T-helper 1 cell treated with Interleukin-12 subunit alpha and Interleukin-12 subunit beta and Interleukin-4 antibody, amounts not matched to agents 30 ng/mL and 1 ng/mL, for 36 hours (primary cell): Measurements from ENCODE around the gene ADH7. TPM values are rescaled to one million over a fixed set of nuclear protein-coding genes. Genes with fewer than 3 reads are reported as not detected.
"Not testable (repeated sequence)": the region's sequence is repeated elsewhere in the genome, so short reads cannot be mapped to it uniquely, and the experiment has no call there.

Source experiments
- intact Hi-C: fragments of 100-400 bp; cut with micrococcal nuclease; formaldehyde crosslinking; loops from one replicate; pipeline ENCODE4 v1.15.1; 2024
- total RNA-seq: library from RNA; stranded (reverse); gene quantifications from 2 replicates; pipeline ENCODE4 v1.2.3, GENCODE V29; 2022

The ADH7 gene
- total RNA-seq, 1 donor from 2014 or later: not detected

DNA sequence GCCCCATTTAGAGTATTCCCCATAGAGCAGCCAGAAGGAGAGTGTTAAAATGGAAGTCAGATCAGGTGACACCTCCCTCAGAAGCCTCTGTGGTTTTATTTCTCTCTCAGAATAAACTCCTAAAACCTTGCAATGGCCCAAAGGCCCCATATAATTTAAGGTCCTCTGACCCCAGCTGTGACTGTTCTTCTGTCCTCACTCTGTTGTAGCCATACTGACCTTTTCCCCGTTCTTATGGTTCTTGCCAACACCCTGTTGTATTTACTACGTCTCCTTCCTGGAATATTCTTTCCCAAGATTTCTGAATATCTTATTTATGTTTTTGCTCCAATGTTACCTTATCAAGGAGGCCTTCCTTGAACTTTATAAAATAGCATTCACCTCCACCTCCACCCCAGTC lies 18.0 kb downstream of the ADH7 start:
- intact Hi-C loops: no loop called here

DNA sequence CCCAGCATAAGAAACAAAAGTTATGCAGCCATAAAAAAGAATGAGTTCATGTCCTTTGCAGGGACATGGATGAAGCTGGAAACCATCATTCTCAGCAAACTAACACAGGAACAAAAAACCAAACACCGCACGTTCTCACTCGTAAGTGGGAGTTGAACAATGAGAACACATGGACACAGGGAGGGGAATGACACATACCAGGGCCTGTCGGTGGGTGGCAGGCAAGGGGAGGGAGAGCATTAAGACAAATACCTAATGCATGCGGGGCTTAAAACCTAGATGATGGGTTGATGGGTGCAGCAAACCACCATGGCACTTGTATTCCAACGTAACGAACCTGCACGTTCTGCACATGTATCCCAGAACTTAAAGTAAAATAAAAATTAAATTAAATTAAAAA lies 19.4 kb downstream of the ADH7 start:
- intact Hi-C loops: not testable (repeated sequence)

DNA sequence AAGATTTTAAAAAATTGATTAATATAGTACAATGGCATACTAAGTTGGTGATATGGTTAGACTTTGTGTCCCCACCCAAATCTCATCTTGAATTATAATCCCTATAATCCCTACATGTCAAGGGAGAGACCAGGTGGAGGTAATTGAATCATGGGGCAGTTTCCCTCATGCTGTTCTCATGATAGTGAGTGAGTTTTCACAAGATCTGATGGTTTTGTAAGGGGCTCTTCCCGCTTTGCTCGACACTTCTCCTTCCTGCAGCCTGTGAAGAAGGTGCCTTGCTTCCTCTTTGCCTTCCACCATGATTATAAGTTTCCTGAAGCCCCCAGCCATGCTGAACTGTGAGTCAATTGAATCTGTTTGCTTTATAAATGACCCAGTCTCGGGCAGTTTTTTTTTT lies 20.2 kb downstream of the ADH7 start:
- intact Hi-C loops: not testable (repeated sequence)

DNA sequence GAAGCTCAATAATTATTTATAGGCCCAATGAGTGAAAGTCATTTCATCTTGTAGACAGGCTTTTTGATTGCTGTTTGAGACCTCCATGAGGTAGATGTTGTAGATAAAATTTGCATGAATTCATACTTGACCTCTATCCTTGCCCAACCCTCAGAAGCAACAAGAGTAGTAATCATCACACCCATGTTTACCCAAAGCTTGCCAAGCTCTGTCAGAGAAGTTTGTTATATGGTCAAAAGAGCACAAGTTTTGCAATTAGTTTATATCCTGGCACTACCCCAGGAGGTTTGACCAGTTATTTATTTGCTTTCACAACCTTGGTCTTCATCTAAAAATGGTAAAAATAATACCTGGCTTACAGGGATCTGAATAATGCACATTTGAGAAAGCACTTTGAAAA lies 20.7 kb downstream of the ADH7 start:
- intact Hi-C loops: no loop called here

DNA sequence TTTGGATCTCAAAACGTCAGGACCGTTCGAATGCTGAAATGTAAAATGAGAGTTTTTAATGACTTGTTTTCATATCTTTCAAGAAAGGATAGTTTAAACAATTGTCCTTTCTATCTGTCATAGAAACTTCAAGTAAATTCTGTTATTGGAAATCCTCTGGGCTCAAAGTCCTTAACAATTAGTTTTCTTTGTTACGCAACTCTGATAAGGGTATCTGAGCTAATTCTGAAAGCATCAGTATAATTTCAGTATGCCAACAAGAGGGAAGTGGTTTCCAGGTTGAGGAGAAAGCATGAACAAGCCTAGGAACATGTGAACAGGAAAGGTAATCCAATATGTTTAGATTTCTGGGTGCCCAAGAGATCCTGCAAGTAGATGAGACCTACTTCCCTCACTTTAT lies 22.0 kb downstream of the ADH7 start:
- intact Hi-C loops: no loop called here

DNA sequence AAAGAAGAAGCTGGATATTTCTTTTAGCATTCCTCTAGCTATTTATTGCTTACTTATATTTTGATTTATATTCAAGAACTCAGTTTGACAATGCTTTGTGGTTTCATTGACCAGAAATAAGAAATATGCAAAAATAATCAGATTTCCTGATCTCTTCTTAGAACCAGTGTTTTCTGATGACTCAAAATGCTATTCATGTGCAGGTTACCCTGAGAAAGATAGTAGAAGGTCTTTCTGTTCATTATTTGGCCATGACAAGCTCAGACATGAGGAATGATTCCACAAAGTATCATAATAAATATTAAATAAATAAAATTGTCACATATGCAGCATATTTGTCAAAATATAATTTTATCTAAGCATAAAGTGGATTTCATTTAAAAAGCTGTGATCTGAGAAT lies 24.1 kb downstream of the ADH7 start:
- intact Hi-C loops: no loop called here

DNA sequence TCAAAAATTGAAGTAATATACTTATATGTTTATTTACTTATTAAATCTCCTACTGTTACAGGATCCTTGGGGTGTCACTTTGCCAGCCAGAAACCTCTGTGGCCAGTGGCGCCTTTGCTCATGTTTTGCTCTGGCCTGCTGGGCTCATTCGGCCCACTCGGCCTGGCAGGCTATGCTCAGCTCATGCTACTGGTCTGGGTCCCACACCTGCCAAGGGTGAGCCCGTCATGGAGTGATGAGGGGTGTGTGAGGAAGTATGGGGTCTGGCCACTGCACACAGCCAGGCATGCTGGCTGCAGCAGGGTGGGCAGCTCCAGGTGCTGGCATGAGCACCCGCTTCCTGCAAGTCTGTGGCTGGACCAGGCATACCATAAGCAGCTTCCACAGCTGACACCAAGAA lies 25.1 kb downstream of the ADH7 start:
- intact Hi-C loops: no loop called here

DNA sequence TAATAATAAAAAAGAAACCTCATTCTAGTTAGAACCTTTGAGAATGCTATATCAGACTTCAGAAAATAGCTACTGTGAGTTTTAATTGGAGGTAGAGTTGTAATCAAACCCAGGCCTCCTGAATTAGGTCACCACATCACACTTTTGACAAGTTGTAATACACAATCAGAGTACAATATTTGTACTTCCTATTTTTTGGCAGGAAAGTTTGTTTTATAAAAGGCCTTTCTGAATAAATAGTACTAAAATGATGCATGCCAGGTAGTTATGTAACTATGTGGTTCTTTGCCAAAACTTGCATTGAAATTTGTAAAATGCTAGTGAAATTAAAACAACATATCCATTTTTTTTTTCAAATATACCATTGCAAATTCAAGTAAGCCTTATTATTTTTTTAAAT lies 26.8 kb downstream of the ADH7 start:
- intact Hi-C loops: loop anchor here (5.0 kb wide), 2 partner anchors 54 to 399 kb away; no protein-coding TSS in a partner anchor

DNA sequence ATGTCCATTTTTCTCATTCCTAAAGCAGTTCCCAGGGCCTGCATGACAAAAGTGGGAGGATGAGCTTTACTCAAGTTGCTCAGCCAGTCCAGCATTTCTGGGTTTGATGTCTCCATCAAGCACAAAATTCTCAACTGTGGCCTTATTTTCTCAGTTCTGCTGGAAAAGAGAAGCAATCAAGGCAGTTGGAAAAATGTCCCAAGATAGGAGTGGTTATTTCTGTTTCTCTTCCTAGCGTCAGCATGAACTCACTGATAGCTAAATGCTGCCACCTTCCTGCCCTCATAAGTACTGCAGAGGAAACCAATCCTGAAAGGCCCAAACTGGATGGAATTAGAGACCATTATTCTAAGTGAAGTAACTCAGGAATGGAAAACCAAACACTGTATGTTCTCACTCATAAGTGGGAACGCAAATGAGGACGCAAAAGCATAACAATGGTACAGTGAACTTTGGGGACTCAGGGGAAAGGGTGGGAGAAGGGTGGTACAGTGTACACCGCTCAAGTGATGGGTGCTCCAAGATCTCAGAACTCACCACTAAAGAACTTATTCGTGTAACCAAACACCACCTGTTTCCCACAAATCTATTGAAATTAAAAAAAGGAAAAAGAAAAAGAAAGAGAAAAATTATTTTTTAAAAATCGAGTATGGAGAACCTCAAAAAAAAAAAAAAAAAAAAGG lies 29.6 kb downstream of the ADH7 start:
- intact Hi-C loops: loop anchor here (1.0 to 5.0 kb wide), 12 partner anchors 57 to 1292 kb away; partner anchors contain the start of genes EIF4E, METAP1 and STPG2

DNA sequence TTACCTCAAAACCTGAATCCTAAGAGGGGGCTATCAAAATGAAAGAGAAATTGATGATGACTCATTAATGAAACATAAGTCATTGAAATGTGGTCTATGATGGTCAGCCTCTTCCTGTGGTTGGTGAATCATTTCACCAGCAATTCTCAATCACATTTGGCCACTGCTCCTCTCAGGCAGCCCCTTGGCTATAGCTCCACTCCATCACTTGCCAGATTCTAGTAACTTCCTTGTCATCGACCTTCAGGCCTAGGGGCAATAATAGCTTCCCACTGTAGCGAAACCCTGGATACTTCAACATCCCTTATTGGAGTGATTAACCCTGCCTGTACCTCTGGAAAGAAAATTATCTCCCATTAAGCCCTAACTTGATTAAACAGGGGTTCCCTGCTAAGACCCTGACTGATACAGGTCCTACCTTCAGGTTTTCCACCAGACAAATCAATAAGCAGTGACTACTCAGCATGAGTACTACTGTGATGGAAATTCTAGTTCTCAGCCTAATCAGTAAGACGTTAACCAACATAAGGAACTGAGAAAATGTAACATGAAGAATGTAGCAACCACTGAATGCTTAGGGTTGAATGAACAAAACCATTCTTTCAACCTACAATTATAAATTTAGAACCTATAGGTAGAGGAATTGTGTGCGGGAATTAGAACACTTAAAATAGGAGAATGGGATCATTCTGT lies 30.4 kb downstream of the ADH7 start:
- intact Hi-C loops: loop anchor here (1.0 to 5.0 kb wide), 12 partner anchors 58 to 1291 kb away; partner anchors contain the start of genes EIF4E, METAP1 and STPG2

DNA sequence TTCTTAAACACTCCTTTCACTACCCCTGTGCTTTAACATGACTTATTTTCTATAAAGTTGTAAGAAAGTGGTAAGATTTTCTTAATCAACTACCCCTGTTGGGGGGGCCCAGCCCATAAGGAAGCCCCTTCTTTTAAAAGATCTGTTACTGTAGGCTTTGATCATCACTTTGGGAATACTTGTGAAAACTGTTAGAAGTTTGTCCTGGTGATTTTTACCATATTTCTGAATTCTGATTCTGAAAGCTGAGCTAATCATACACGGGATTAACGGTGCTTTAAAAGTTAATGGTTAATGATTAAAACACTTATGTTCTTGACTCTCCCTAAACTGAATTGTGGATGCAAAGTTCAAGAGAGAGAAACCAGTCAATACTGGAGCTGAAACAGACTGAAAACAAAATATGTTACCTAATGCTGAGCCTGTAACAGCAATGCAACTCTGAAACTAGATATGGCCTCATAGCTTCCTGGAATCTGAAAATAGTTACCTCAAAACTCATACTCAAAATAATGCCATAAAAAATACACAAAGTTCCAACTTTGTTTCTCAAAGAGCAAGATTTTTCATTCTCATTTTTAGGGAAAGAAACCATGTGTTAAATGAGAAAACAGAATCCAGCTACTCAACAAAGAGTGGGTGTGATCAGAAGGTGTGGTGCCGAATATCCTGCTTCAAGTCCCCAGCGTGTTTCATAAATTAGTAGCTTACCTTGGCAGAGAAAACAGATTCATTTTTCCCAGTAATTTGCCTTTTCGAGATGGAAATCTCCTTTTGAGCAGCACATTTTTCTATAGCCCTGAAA lies 31.6 kb downstream of the ADH7 start:
- intact Hi-C loops: loop anchor here (2.0 kb wide), 5 partner anchors 347 to 1261 kb away; partner anchors contain the start of genes EIF4E and STPG2

DNA sequence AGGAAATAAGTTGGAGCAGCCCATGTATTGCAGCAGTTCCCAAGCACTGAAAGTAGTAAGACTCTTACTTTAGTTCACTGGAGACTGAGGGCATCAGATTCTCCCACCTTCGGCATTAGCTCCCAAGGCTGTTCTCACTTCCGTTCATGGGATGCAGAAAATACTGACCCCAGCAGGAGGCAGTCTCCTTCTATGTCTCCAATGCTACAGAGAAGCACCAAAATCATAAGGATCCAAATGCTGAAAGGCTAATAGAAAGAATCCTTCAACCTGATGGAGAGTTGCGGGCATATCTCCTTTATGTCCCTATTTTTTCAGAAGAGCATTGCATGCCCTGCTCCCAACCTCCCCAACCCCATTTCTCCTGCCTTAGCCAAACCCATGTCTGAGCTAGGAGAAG lies 32.4 kb downstream of the ADH7 start:
- intact Hi-C loops: no loop called here

DNA sequence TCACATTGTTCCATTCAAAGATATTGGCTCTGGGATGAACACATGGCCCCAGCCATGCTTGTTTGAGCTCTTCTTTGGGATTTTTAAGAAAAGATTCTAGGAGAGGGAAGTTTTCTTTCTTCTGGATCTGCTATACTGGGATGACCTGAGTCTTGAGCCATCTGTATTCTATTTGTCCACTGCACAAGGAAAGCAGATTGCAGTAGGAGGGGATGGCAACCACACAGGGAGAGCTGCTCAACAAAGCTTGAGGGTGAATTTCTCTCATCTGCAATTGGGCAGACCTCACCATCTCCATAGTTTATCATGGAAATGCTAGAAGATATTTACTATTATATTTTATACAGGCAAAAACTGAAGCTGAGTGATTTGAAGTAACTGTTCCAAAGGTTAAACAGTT lies 34.3 kb downstream of the ADH7 start:
- intact Hi-C loops: no loop called here

DNA sequence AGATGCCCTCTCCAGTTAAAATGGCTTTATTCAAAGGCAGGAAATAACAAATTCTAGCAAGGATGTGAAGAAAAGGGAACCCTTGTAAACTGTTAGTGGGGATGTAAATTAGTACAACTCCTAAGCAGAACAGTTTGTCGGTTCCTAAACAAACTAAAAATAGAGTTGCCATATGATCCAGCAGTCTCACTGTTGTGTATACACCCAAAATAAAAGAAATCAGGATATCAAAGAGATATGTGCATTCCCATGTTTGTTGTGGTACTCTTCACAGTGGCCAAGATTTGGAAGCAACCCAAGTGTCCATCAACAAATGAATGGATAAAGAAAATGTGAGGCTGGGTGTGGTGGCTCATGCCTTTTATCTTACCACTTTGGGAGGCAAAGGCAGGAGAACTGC lies 36.1 kb downstream of the ADH7 start:
- intact Hi-C loops: no loop called here

DNA sequence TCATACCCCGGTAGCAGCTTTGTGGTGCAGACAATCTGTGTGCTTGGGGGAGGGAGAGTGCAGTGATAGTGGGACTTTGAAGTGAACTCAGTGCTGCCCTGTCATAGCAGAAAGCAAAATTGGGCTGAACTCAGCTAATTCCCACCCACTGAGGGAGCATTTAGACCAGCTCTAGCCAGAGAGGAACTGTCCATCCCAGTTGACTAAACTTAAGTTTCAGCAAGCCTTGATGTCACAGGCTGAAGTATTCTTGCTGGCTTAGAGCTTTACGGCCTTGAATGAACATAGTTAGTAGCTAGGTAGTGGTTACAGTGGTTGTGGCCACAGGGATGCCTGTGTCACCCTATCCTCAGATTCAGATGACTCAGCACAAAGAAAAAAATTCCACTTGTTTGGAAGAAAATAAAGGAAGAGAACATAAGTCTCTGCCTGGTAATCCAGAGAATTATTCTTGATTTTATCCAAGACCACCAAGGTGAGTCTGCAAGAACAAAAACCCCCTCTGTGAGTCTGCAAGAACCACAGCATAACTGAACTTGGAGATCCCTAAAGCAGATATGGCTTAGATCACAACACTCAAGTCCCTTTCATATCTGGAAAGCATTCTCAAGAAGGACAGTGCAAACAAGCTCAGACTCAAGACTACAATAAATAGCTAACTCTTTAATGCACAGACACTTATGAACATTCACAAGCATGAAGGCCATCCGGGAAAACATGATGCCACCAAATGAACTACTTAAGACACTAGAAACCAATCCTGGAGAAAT lies 39.4 kb downstream of the ADH7 start:
- intact Hi-C loops: no loop called here

DNA sequence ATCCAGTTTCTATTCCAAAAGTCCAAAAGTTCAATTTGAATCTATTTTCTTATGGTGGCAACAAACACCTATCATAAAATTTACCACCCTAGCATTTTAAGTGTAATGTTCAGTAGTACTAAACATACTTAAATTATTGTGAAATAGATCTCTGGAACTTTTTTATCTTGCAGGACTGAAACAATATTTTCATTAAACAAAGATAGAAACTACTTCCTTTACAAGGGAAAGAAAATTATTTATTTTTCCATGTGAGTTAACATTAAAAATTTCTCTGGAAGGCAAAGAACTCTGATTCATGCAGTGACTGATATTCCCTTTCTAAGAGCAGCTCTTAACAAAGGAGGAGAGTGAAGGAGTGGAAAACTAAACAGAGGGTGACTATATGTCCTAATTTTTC lies 40.2 kb downstream of the ADH7 start:
- intact Hi-C loops: no loop called here

DNA sequence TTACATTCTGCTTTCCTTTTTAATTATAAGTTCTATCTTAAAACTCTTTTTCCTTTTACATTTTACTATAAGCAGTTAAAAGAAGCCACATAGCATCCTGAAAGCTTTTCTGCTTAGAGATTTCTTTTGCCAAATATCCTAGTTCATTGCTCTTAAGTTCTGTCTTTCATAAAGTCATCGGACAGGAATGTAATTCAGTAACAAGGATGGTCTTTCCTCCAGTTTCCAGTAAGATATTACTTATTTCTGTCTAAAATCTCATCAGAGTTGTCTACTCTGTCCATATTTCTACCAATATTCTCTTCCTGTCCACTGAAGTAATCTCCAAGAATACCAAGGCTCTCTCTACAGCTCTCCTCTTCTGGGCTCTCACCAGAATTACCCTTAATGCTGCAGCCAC lies 45.1 kb downstream of the ADH7 start:
- intact Hi-C loops: no loop called here

DNA sequence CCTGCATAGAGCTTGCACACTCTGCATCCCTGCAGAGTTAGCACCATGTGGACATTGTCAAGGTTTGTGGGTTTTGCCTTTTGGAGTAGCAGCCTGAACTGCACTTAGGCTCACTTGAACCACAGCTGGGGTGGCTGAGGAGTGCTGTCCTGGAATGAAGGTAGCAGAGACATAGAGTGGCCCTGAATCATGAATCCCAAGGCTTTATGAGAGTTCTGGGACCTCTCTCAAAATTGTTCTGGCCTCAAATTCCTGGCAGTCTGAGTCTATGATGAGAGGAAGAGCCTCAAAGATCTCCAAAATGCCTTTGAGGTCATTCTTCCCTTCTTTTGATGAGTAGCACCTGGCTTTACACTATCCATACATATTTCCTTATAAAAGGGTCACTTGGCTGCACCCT lies 45.5 kb downstream of the ADH7 start:
- intact Hi-C loops: no loop called here

DNA sequence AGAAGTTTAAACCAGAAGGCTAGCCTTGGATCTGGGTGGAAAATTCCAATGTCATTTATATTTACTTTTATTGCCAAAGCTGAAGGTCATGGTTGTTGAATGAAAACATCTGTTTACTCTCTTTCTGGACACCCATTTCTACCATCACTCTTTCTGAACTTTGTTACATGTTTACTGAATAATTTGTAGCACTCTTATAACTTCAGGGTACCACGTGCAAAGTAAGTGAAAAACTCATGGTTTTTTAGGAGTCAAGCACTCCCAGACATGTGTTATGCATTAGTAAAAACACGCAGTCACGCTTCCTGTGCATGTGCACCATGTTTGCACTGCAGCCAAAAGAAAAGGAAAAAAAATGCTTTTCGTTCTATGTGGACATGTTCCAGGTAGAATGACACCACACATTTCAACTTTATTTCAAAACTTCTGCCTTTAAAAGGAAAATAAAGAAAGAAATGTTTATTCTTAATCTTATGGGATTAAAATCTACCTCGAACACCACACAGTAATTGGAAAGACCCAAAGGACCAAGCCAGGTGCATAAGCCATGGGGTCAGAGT lies 51.2 kb downstream of the ADH7 start:
- intact Hi-C loops: no loop called here

DNA sequence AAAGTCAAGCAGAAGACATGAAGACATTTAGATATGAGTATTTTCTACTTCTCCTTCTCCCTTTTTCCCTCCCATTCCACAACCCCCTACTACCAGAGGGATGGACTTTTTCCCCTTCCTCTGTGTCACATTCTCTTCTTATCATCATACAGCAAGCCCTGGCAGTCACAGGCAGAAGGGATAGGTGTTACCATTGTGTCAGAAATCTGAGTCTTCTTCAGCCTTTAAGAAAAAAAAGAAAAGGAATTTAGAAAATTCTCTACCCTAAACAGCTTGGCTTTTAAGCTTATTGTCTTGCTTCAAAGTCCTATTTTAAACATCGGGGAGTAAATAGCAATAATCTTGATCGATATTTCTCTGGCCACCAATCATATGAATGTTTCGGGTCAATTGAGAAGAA lies 51.7 kb downstream of the ADH7 start:
- intact Hi-C loops: no loop called here
